Astrocyte (in vitro differentiated cells and primary cell): ENCODE measurements around the gene PEX11B. TPM values are rescaled to one million over a fixed set of nuclear protein-coding genes. Genes with fewer than 3 reads are reported as not detected.

ENCODE experiments used
- DNase-seq: peaks from one replicate; pipeline ENCODE4 v3.0.0-alpha.2; 2010; ENCODE audit warnings: low read depth
- FAIRE-seq: peaks from 2 replicates; lab custom pipeline; 2011; peaks lifted over from hg19 to GRCh38; lab: Jason Lieb, UNC
- H2AFZ ChIP-seq: 2 replicates; pipeline ENCODE4 v1.6.0; 2012; ENCODE audit warnings: low read depth, low read length, inconsistent platforms
- H3K27ac ChIP-seq: 2 replicates; pipeline ENCODE4 v1.5.1; 2011; ENCODE audit warnings: low read depth, low read length, inconsistent platforms
- H3K27me3 ChIP-seq: 2 replicates; pipeline ENCODE4 v1.6.0; 2011; ENCODE audit warnings: low read length, inconsistent platforms; ENCODE audit not compliant: insufficient read depth
- H3K36me3 ChIP-seq: 2 replicates; pipeline ENCODE4 v1.5.1; 2011; ENCODE audit warnings: low read length, inconsistent platforms; ENCODE audit not compliant: insufficient read depth
- H3K4me1 ChIP-seq: 2 replicates; pipeline ENCODE4 v1.5.1; 2011; ENCODE audit warnings: low read length, inconsistent platforms; ENCODE audit not compliant: insufficient read depth
- H3K4me2 ChIP-seq: 2 replicates; pipeline ENCODE4 v1.6.0; 2012; ENCODE audit warnings: low read length, inconsistent platforms
- H3K4me3 ChIP-seq: 2 replicates; pipeline ENCODE4 v1.5.1; 2011; ENCODE audit warnings: low read depth, mild to moderate bottlenecking, low read length, inconsistent platforms; ENCODE audit not compliant: insufficient read depth
- H3K79me2 ChIP-seq: 2 replicates; pipeline ENCODE4 v1.6.0; 2012; ENCODE audit warnings: mild to moderate bottlenecking, low read length, inconsistent platforms; ENCODE audit not compliant: insufficient read depth
- H3K9ac ChIP-seq: 2 replicates; pipeline ENCODE4 v1.6.0; 2012; ENCODE audit warnings: mild to moderate bottlenecking, low read length, inconsistent platforms
- H3K9me3 ChIP-seq: 2 replicates; pipeline ENCODE4 v1.5.1; 2012; ENCODE audit warnings: low read depth, mild to moderate bottlenecking, low read length, inconsistent platforms; ENCODE audit not compliant: insufficient read depth
- H4K20me1 ChIP-seq: 2 replicates; pipeline ENCODE4 v1.6.0; 2012; ENCODE audit warnings: low read length, inconsistent platforms; ENCODE audit not compliant: insufficient read depth
- H3K27ac Mint-ChIP-seq: one replicate; pipeline ENCODE4 v1.8.0; 2021; ENCODE audit warnings: mild to moderate bottlenecking, mixed read lengths; ENCODE audit not compliant: unreplicated experiment
- H3K27me3 Mint-ChIP-seq: one replicate; pipeline ENCODE4 v1.8.0; 2021; ENCODE audit warnings: low read depth, mixed read lengths; ENCODE audit not compliant: unreplicated experiment
- H3K36me3 Mint-ChIP-seq: one replicate; pipeline ENCODE4 v1.8.0; 2021; ENCODE audit warnings: low read depth, mixed read lengths; ENCODE audit not compliant: unreplicated experiment
- H3K4me1 Mint-ChIP-seq: one replicate; pipeline ENCODE4 v1.8.0; 2021; ENCODE audit warnings: low read depth, mixed read lengths; ENCODE audit not compliant: unreplicated experiment
- H3K4me3 Mint-ChIP-seq: one replicate; pipeline ENCODE4 v1.8.0; 2021; ENCODE audit warnings: mild to moderate bottlenecking, moderate library complexity, mixed read lengths; ENCODE audit not compliant: unreplicated experiment
- H3K9me3 Mint-ChIP-seq: one replicate; pipeline ENCODE4 v1.8.0; 2021; ENCODE audit warnings: mild to moderate bottlenecking, mixed read lengths; ENCODE audit not compliant: unreplicated experiment
- CTCF ChIP-seq: IDR thresholded peaks from 2 replicates; pipeline ENCODE4 v1.5.1; 2011; ENCODE audit warnings: low read depth, mild to moderate bottlenecking, inconsistent platforms, low read length, moderate library complexity; ENCODE audit not compliant: insufficient read depth
- EZH2 ChIP-seq: IDR thresholded peaks from 2 replicates; pipeline ENCODE4 v1.6.1; 2012; ENCODE audit warnings: mild to moderate bottlenecking, low read length, inconsistent platforms; ENCODE audit not compliant: insufficient read depth
- total RNA-seq: library from RNA; stranded (reverse); gene quantifications from 2 replicates; pipeline ENCODE4 v1.2.1, GENCODE V29; 2021

PEX11B gene
- total RNA-seq, 1 donor from 2014 or later = 20.7 TPM

- Histone ChIP-seq H3K4me2 (no peak overlapping the region), H4K20me1 (peaks cover 38% of the 10 kb centered on the region), H2AFZ (no peak overlapping the region), H3K79me2 (peaks cover 54% of the 10 kb centered on the region), H3K4me1 (no peaks in the 10 kb centered on the region), H3K9me3 (no peaks in the 10 kb centered on the region), H3K9ac (no peak overlapping the region), H3K27ac (no peak overlapping the region), H3K36me3 (peaks cover 8% of the 10 kb centered on the region), H3K27me3 (no peaks in the 10 kb centered on the region), H3K4me3 (no peak overlapping the region)
- no peak for FAIRE-seq
- Mint-ChIP-seq H3K27me3 (no peaks in the 10 kb centered on the region), H3K36me3 (peaks cover 20% of the 10 kb centered on the region), H3K27ac (no peak overlapping the region), H3K4me1 (no peaks in the 10 kb centered on the region), H3K9me3 (peaks cover 2% of the 10 kb centered on the region), H3K4me3 (no peak overlapping the region)
- no peak for TF ChIP-seq CTCF
- TF ChIP-seq EZH2 = no peak
- DNase-seq = no peak
These were observed 29.0 kb upstream of the PEX11B start for GRCh38 chr1:145947551-145947950.

GRCh38 chr1:145946477-145946986 is 28.0 kb upstream of the PEX11B start:
- Mint-ChIP-seq H3K36me3 (peaks cover 17% of the 10 kb centered on the region), H3K9me3 (no peaks in the 10 kb centered on the region), H3K4me3 (no peak overlapping the region), H3K4me1 (no peaks in the 10 kb centered on the region), H3K27ac (no peak overlapping the region), H3K27me3 (no peaks in the 10 kb centered on the region)
- H3K27me3 ChIP-seq = no peaks in the 10 kb centered on the region
- no peak overlapping the region for H2AFZ ChIP-seq
- peaks cover 44% of the 10 kb centered on the region for H3K79me2 ChIP-seq
- H3K36me3 ChIP-seq = peaks cover 13% of the 10 kb centered on the region
- peaks cover 33% of the 10 kb centered on the region for H4K20me1 ChIP-seq
- H3K4me3 ChIP-seq = no peak overlapping the region
- no peak overlapping the region for H3K9ac ChIP-seq
- H3K4me1 ChIP-seq = no peaks in the 10 kb centered on the region
- H3K27ac ChIP-seq = no peak overlapping the region
- H3K4me2 ChIP-seq = no peak overlapping the region
- FAIRE-seq (no peak), DNase-seq (no peak)
- H3K9me3 ChIP-seq = no peaks in the 10 kb centered on the region
- TF ChIP-seq EZH2 (no peak), CTCF (no peak)

GRCh38 chr1:145944532-145944931 is 26.0 kb upstream of the PEX11B start:
- H3K27me3 ChIP-seq = no peaks in the 10 kb centered on the region
- DNase-seq = no peak
- H3K9ac ChIP-seq = no peak overlapping the region
- no peak overlapping the region for H3K27ac Mint-ChIP-seq
- H3K9me3 Mint-ChIP-seq = no peaks in the 10 kb centered on the region
- H3K4me2 ChIP-seq = no peak overlapping the region
- FAIRE-seq = no peak
- peaks cover 14% of the 10 kb centered on the region for H3K36me3 Mint-ChIP-seq
- no peaks in the 10 kb centered on the region for H3K27me3 Mint-ChIP-seq
- H2AFZ ChIP-seq = no peak overlapping the region
- TF ChIP-seq EZH2 = no peak
- TF ChIP-seq CTCF = no peak
- no peaks in the 10 kb centered on the region for H3K4me1 ChIP-seq
- H3K4me3 ChIP-seq = no peak overlapping the region
- peaks cover 29% of the 10 kb centered on the region for H3K79me2 ChIP-seq
- H3K27ac ChIP-seq = no peak overlapping the region
- peaks cover 24% of the 10 kb centered on the region for H4K20me1 ChIP-seq
- H3K4me3 Mint-ChIP-seq = no peak overlapping the region
- peaks cover 14% of the 10 kb centered on the region for H3K36me3 ChIP-seq
- no peaks in the 10 kb centered on the region for H3K4me1 Mint-ChIP-seq
- no peaks in the 10 kb centered on the region for H3K9me3 ChIP-seq
